SJCRH30 (cell line): ENCODE results near the gene VWA2. TPM values are rescaled to one million over a fixed set of nuclear protein-coding genes. Genes with fewer than 3 reads are reported as not detected.

Source experiments
- DNase-seq, 2 experiments: peaks; one replicate each; pipeline ENCODE4 v3.0.0-alpha.2; 2015 to 2020
- H3K27ac ChIP-seq: fragments of 250-450 bp; sonication (Bioruptor Pico); 2 replicates; pipeline ENCODE4 v1.5.1; 2020; ENCODE audit warnings: mild to moderate bottlenecking, moderate library complexity
- H3K27me3 ChIP-seq: fragments of 250-450 bp; sonication (Bioruptor Pico); 2 replicates; pipeline ENCODE4 v1.5.1; 2020; ENCODE audit warnings: mild to moderate bottlenecking, moderate library complexity
- H3K36me3 ChIP-seq: fragments of 250-450 bp; sonication (Bioruptor Pico); 2 replicates; pipeline ENCODE4 v1.5.1; 2020; ENCODE audit warnings: mild to moderate bottlenecking, moderate library complexity
- H3K4me1 ChIP-seq: fragments of 250-450 bp; sonication (Bioruptor Pico); 2 replicates; pipeline ENCODE4 v1.5.1; 2020; ENCODE audit warnings: mild to moderate bottlenecking, moderate library complexity
- H3K4me3 ChIP-seq: fragments of 250-450 bp; sonication (Bioruptor Pico); 2 replicates; pipeline ENCODE4 v1.5.1; 2020; ENCODE audit warnings: mild to moderate bottlenecking, moderate library complexity
- H3K9me3 ChIP-seq: fragments of 250-450 bp; sonication (Bioruptor Pico); replicated peaks from 2 replicates; pipeline ENCODE4 v1.5.1; 2020; ENCODE audit warnings: mild to moderate bottlenecking, moderate library complexity
- total RNA-seq: library from RNA; depleted of rRNA; stranded (reverse); fragments of >200 nt; shearing (Covaris generic); gene quantifications from 2 replicates; pipeline ENCODE4 v1.2.3, GENCODE V29; 2014

The VWA2 gene
- total RNA-seq, 1 experiment from 2014 or later, result not detected

DNA sequence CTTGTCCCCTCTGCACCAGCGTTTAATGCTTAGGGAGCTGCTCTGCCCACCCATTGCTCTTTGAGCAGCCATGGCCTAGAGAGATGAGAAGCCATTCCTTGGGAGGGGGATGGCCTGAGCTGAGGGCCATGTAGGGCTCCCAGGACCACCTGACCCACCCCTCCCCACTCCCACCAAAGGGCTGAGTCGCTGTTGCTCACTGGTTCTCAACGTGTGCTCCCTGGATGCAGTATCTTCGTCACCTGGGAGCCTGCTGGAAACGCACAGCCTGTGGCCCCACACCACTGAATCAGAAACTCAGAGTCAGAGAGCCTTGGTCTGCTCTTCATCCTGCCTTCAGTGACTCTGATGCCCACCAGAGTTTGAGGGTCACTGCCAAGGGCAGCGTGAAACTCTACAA, 37.0 kb downstream of the VWA2 start:
- H3K27ac ChIP-seq, result no peak overlapping the region
- no peaks in the 10 kb centered on the region for H3K36me3 ChIP-seq
- no peaks in the 10 kb centered on the region for H3K27me3 ChIP-seq
- H3K9me3 ChIP-seq, result no peaks in the 10 kb centered on the region
- peaks cover 10% of the 10 kb centered on the region for H3K4me1 ChIP-seq
- no peak overlapping the region for H3K4me3 ChIP-seq
- DNase-seq, result no peak

DNA sequence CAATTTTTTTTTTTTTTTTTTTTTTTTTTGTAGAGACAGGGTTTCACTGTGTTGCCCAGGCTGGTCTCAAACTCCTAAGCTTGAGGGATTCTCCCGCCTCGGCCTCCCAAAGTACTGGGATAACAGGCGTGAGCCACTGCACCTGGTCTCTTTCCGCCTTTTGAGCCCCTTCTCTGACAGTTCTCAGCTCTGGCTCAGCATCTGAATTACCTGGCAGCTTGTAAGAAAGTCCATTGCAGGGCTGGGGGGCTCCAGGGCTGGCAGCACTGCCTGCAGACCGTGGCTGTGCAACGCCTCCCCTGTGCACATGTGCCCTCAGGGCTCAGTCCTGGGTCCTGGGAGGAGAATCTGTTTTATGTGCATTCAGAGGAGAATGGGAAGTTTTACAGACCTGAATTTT, 37.6 kb downstream of the VWA2 start:
- DNase-seq, result no peak
- H3K9me3 ChIP-seq, result no peaks in the 10 kb centered on the region
- peaks cover 5% of the 10 kb centered on the region for H3K4me1 ChIP-seq
- no peaks in the 10 kb centered on the region for H3K36me3 ChIP-seq
- H3K27ac ChIP-seq, result no peak overlapping the region
- no peaks in the 10 kb centered on the region for H3K27me3 ChIP-seq
- no peak overlapping the region for H3K4me3 ChIP-seq

DNA sequence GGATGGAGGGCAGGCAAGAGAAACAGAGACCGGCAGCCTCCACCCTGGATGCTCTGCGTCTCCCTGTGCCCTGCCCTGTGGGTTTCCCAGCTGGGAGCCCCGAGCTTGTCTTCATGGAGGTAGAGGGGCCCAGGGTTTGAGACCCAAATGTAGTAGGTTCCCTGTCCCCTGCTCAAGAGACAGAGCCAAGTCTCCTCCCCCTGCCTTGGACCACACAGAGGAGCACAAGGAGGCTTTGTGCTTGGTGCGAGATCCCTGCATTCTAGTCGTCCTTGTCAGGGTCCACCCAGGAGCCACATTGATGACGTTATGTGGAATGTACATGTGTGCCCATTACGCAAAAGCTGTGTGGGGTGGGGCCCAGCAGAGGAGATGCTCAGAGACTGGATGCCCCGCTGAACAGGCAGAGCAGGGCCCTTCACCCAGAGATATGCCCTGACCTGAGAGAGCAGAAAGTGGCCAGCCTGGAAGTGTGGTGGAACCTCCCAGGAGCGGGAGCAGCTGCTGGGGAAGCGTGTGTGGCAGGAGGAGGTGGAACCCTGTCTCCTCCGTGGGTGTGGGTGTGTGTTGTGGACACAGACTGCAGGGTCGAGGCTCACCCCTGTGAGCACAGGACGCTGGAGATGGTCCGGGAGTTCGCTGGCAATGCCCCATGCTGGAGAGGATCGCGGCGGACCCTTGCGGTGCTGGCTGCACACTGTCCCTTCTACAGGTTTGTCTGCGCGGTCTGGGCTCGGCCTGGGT, 39.3 kb downstream of the VWA2 start:
- no peak overlapping the region for H3K27ac ChIP-seq
- no peak overlapping the region for H3K4me3 ChIP-seq
- no peaks in the 10 kb centered on the region for H3K36me3 ChIP-seq
- H3K4me1 ChIP-seq, result no peaks in the 10 kb centered on the region
- no peaks in the 10 kb centered on the region for H3K9me3 ChIP-seq
- DNase-seq, result no peak
- H3K27me3 ChIP-seq, result no peaks in the 10 kb centered on the region

DNA sequence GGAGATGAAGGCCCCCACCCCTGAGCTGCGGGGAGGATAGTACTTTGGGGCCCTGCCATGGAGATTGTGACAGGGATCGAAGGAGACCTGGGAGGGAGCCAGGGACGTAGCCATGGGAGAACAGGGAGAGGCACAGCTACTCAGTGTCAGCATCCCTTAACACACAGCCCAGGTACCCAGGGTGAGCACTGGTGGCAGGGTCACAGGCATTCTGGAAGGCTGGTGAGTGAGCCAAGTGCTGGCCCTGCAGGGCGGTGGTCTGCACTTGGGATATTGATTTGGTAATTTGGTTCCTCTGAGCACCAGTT, 39.8 kb downstream of the VWA2 start:
- no peak for DNase-seq
- H3K4me1 ChIP-seq, result no peaks in the 10 kb centered on the region
- H3K9me3 ChIP-seq, result 0 out of 2 replicates have a peak, but pooled peaks cover under 1% of the 10 kb centered on the region
- H3K36me3 ChIP-seq, result no peaks in the 10 kb centered on the region
- H3K27me3 ChIP-seq, result 0 out of 2 replicates have a peak, but pooled peaks cover 3% of the 10 kb centered on the region
- H3K4me3 ChIP-seq, result no peak overlapping the region
- no peak overlapping the region for H3K27ac ChIP-seq

DNA sequence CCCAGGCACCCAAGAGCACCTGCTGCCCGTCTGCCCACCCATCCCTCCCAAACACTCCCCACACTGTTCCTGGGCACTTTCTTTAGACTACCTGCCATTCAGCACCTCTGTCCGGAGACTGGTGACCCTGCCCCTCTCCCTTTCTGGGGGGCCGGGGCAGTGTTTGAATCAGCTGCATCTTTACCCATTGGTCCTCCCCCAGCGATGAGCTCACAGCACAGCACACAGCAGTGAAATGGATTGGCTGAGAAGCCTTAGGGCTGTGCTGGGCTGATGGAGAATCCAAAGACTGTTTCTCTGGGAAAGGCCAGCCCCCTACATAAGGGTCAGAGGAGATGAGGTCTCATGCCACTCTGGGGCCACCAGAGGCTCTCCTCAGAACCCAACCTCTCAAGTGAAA, 40.2 kb downstream of the VWA2 start:
- H3K9me3 ChIP-seq, result 0 out of 2 replicates have a peak, but pooled peaks cover 2% of the 10 kb centered on the region
- no peak overlapping the region for H3K4me3 ChIP-seq
- H3K36me3 ChIP-seq, result no peaks in the 10 kb centered on the region
- no peak overlapping the region for H3K27ac ChIP-seq
- no peaks in the 10 kb centered on the region for H3K4me1 ChIP-seq
- DNase-seq, result no peak
- 0 out of 2 replicates have a peak, but pooled peaks cover 3% of the 10 kb centered on the region for H3K27me3 ChIP-seq

DNA sequence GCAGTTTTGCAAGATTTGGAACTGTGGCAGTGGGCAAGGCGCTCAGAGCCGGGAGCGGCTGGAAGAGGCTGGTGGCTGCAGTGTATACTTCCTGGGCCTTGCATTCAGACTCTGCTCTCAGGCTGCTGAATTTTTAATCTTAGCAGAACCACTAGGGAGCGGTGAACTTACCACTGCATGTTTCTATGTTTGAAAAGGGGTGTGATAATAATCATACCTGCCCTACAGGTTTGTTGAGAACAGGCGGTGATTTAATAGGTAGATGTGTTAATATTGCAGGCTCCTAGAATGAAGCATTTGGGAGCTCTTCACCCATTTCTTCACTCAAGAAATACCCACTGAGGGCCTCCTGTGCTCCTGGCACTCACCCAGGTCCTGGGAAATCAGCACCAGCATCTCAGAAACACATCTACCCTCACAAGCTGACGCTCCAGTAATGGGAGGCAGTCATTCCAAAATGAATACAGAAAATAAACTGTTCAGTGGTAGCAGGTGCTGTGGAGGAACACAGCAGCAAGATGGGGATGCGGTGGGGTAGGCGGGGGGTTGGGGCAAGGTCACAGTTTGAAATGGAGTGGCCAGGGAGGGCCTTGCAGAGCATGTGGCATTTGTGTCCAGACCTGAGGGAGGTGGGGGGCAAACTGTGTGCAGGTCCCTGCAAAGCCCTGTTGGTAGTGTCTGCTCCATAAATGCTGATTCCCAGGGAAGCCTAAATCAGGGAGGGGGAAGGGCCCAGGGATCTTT, 41.0 kb downstream of the VWA2 start:
- H3K4me3 ChIP-seq, result no peak overlapping the region
- H3K4me1 ChIP-seq, result no peaks in the 10 kb centered on the region
- H3K27me3 ChIP-seq, result 0 out of 2 replicates have a peak, but pooled peaks cover 3% of the 10 kb centered on the region
- no peaks in the 10 kb centered on the region for H3K36me3 ChIP-seq
- 0 out of 2 replicates have a peak, but pooled peaks cover 2% of the 10 kb centered on the region for H3K9me3 ChIP-seq
- no peak overlapping the region for H3K27ac ChIP-seq
- DNase-seq, result no peak

DNA sequence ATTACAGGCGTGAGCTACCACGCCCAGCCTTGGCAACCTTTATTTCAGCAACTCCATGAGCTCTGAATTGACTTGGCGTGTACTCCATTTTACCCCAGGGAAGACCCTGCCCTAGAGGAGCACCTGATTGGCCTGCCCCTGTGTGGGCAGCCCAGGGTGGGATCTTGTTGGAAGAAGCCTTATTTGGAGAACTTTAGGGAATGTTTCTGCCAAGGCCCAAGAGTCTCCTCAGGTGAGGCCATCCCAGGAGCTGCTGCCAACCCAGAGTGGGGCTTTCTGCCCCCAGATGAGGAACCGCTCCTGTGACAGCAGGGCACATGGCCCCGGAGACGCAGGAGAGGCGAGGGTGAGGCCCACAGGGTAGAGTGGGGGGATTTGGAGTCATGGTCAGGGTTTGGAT, 42.0 kb downstream of the VWA2 start:
- Histone ChIP-seq H3K4me1 (no peaks in the 10 kb centered on the region), H3K27me3 (0 out of 2 replicates have a peak, but pooled peaks cover 3% of the 10 kb centered on the region), H3K9me3 (0 out of 2 replicates have a peak, but pooled peaks cover 2% of the 10 kb centered on the region), H3K27ac (no peak overlapping the region), H3K36me3 (no peaks in the 10 kb centered on the region), H3K4me3 (no peak overlapping the region)
- no peak for DNase-seq

DNA sequence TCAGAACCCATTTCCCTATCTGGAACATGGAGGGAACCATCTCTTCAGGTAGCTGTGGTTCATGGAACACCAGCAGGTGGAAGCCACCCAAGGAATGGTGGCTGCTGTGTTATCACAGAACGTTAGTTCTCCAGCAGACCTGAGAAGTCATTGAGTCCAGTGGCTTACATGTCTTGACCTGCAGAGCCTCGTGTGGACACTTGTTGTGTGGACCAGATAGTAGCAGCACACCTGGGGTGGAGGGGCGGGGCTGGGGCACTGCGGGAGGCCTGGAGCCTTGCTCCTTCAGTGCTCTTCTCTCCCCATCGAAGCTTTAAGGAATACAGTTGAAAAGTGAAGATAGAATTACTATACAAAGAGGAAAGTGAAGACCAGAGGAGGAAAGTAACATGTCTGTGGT, 42.4 kb downstream of the VWA2 start:
- DNase-seq, result no peak

DNA sequence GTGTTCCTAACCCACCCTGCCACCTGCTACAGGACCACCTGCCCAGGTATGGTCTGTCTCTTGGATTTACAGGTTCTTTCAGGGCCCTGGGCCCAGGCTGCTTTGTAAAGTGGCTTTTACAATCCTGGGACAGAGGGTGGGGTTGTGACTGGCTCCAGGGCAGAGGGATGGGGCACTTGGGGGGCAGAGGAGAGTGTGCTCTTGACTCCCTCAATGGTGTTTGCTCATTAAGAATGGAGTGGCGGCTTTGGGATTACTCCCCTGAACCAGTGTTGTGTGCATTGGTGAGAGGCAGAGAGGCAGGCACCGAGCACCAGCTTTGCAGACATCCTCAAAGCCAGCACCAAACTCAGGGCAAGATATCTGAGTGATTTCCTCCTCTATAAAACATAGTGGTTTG, 43.5 kb downstream of the VWA2 start:
- Histone ChIP-seq H3K27ac (no peak overlapping the region), H3K4me3 (no peak overlapping the region), H3K36me3 (no peaks in the 10 kb centered on the region), H3K9me3 (0 out of 2 replicates have a peak, but pooled peaks cover 2% of the 10 kb centered on the region), H3K27me3 (0 out of 2 replicates have a peak, but pooled peaks cover 3% of the 10 kb centered on the region), H3K4me1 (no peaks in the 10 kb centered on the region)
- DNase-seq, result no peak

More for the DNA sequence above, 42.4 kb downstream of the VWA2 start:
- Histone ChIP-seq H3K36me3 (no peaks in the 10 kb centered on the region), H3K4me1 (no peaks in the 10 kb centered on the region), H3K27me3 (0 out of 2 replicates have a peak, but pooled peaks cover 3% of the 10 kb centered on the region), H3K9me3 (0 out of 2 replicates have a peak, but pooled peaks cover 2% of the 10 kb centered on the region), H3K4me3 (no peak overlapping the region), H3K27ac (no peak overlapping the region)

DNA sequence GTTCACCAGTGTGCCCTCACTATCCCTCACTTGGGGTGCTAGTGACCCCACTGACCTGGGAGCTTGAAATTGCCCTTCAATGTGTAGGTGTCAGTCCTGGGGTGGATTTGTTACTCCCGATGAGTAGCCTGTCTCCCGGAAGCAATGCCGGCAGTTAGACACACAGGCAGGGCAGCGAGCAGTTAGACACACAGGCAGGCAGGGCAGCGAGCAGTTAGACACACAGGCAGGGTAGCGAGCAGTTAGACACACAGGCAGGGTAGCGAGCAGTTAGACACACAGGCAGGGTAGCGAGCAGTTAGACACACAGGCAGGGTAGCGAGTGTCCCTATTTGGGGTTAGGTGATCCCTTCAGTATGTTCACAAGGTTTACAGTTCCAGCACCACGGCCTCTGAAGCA, 44.0 kb downstream of the VWA2 start:
- no peaks in the 10 kb centered on the region for H3K36me3 ChIP-seq
- H3K4me3 ChIP-seq, result no peak overlapping the region
- DNase-seq, result no peak
- H3K4me1 ChIP-seq, result no peaks in the 10 kb centered on the region
- 0 out of 2 replicates have a peak, but pooled peaks cover 3% of the 10 kb centered on the region for H3K27me3 ChIP-seq
- H3K9me3 ChIP-seq, result 0 out of 2 replicates have a peak, but pooled peaks cover 2% of the 10 kb centered on the region
- no peak overlapping the region for H3K27ac ChIP-seq

DNA sequence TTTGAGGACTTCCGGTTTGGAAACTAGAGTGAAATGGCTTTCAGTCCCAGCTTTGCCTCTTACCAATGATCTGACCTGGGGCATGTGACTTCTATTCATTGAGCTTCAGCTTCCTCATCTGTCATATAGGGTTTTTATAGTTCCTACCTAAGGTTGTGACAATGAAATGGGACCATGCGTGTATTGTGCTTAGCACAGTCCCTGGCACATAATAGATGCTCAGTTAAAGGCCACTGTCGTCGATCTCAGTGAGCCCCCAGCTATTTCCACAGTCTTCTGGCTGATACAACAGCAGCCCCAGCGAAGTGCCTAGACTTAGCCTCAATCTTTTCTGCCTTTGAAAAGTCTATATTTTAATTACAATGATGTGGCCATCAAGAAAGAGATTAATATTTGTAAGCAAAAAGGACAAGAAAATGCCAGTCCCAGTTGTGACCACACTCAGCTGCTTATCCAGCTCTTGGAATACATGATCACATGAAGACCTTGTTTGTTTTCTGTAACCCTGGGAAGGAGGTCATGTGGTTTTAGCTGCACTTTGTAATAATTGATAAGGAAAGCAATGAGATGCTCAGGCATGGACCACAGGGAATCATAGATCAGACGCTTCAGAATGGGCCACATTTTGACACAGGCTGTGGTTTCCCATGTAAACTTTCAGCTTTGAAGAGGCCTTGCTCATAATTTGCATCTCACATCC, 44.6 kb downstream of the VWA2 start:
- no peak overlapping the region for H3K4me3 ChIP-seq
- no peak overlapping the region for H3K27ac ChIP-seq
- no peak for DNase-seq
- no peaks in the 10 kb centered on the region for H3K36me3 ChIP-seq
- H3K9me3 ChIP-seq, result 0 out of 2 replicates have a peak, but pooled peaks cover 2% of the 10 kb centered on the region
- H3K27me3 ChIP-seq, result 0 out of 2 replicates have a peak, but pooled peaks cover 3% of the 10 kb centered on the region
- no peaks in the 10 kb centered on the region for H3K4me1 ChIP-seq

DNA sequence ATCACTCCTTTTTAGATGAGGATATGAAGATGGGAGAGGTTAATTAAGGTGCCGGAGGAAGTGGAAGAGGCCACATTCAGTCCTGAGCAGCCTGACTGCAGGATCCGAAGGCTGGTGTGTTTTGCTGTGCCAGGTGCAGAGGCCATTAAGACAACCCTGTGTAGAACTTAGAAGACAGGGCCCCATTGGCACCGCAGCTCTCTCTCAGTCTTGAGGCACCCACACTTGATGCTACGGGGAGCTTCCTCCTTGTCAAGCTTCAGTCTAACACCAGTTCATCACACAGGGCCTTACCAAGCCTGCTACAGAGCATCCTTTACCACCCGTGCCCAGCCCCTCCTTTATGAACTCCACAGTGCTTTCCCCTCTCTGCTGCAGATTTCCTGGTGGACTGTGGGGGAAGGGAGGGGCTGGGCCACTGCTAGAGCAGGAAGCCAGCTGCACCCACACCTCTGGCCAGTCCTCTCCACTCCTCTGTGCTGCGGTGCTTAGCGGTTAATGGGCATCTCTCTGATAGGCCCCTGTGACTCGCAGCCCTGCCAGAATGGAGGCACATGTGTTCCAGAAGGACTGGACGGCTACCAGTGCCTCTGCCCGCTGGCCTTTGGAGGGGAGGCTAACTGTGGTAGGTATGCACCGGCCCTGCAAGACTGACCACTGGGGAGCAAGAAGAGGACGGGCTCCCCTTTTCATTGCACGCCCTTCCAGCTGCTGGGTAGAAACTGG, 45.5 kb downstream of the VWA2 start:
- H3K27ac ChIP-seq, result no peak overlapping the region
- H3K4me1 ChIP-seq, result no peaks in the 10 kb centered on the region
- H3K36me3 ChIP-seq, result no peaks in the 10 kb centered on the region
- DNase-seq, result no peak
- 0 out of 2 replicates have a peak, but pooled peaks cover 3% of the 10 kb centered on the region for H3K27me3 ChIP-seq
- no peak overlapping the region for H3K4me3 ChIP-seq
- H3K9me3 ChIP-seq, result 0 out of 2 replicates have a peak, but pooled peaks cover 2% of the 10 kb centered on the region

DNA sequence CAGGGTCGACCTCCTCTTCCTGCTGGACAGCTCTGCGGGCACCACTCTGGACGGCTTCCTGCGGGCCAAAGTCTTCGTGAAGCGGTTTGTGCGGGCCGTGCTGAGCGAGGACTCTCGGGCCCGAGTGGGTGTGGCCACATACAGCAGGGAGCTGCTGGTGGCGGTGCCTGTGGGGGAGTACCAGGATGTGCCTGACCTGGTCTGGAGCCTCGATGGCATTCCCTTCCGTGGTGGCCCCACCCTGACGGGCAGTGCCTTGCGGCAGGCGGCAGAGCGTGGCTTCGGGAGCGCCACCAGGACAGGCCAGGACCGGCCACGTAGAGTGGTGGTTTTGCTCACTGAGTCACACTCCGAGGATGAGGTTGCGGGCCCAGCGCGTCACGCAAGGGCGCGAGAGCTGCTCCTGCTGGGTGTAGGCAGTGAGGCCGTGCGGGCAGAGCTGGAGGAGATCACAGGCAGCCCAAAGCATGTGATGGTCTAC, 46.9 kb downstream of the VWA2 start:
- Histone ChIP-seq H3K36me3 (no peaks in the 10 kb centered on the region), H3K27ac (no peak overlapping the region), H3K4me1 (no peaks in the 10 kb centered on the region), H3K9me3 (0 out of 2 replicates have a peak, but pooled peaks cover 2% of the 10 kb centered on the region), H3K4me3 (no peak overlapping the region), H3K27me3 (0 out of 2 replicates have a peak, but pooled peaks cover 3% of the 10 kb centered on the region)
- no peak for DNase-seq

DNA sequence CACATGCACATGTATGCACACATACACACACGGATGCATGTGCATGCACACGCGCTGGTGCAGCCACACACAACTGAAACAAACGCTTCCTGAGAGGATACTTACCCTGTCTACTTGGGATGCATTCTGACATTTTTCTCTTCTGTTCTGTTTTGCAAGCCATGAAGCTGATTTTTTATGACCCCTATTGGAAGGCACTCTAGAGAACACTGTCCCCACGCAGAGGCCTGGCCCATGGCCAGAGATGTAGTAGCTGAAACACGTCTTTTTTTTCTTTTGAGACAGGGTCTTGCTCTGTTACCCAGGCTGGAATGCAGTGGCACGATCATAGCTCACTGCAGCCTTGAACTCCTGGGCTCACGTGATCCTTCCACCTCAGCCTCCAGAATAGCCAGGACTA, 47.9 kb downstream of the VWA2 start:
- no peak overlapping the region for H3K27ac ChIP-seq
- 0 out of 2 replicates have a peak, but pooled peaks cover 3% of the 10 kb centered on the region for H3K27me3 ChIP-seq
- no peak overlapping the region for H3K4me3 ChIP-seq
- 0 out of 2 replicates have a peak, but pooled peaks cover 2% of the 10 kb centered on the region for H3K9me3 ChIP-seq
- no peaks in the 10 kb centered on the region for H3K36me3 ChIP-seq
- H3K4me1 ChIP-seq, result no peaks in the 10 kb centered on the region
- DNase-seq, result no peak
